HG03159 (cell line): ENCODE results near the gene SFMBT2.
"Not testable (repeated sequence)": the region's sequence is repeated elsewhere in the genome, so short reads cannot be mapped to it uniquely, and the experiment has no call there.

Experiments used
- ATAC-seq: cut with Tn5 transposase; IDR thresholded peaks from one replicate; pipeline ENCODE4 v1.9.1; 2021; ENCODE audit warnings: mild to moderate bottlenecking, moderate library complexity; ENCODE audit not compliant: unreplicated experiment

The SFMBT2 gene

DNA sequence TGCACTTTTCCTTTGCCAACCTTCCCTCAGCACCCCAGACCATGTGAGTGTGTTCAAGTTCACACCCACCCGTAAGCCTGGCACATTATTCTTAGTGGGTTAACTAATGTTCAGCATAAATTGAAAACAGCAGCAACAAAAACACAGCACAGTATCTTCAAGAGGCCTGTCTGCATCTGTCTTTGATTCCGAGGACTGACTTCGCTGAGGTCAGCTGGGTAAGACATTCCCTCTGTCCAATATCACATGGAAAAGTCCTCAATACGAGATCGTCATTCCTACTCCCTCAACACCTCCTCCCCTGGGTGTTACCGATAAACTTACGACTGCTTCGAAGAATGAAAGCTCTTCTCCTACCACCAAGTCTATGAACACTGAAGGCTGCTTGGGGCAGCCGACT lies 218.8 kb downstream of the SFMBT2 start:
- ATAC-seq, result no peak

DNA sequence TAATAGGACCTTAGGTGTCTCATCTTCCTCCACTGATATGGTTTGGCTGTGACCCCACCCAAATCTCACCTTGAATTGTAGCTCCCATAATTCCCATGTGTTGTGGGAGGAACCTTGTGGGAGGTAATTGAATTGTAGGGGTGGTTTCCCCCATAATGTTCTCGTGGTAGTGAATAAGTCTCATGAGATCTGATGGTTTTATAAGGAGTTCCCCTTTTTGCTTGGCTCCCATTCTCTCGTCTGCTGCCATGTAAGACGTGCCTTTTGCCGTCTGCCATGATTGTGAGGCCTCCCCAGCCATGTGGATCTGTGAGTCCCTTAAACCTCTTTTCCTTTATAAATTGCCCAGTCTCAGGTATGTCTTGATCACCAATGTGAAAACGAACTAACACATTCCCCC lies 220.1 kb downstream of the SFMBT2 start:
- ATAC-seq, result not testable (repeated sequence)

DNA sequence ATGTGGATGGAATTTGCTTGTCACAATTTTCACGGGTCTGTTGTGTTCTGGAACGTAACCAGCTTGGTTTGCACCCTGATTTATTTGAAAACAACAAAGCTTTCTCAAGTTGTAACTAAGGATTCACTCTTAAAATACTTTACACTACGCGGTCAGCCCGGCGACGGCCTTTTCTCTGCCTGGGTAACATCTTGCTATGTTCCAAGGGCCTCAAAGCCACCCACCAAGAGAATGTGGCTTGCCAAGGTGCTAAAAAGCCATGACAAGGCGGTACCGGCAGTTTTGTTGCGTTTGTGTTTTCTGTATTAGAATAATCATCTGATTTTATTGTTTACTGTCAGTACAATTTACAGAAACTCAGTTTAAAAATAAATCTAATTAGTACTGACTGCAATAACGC lies 220.9 kb downstream of the SFMBT2 start:
- no peak for ATAC-seq

DNA sequence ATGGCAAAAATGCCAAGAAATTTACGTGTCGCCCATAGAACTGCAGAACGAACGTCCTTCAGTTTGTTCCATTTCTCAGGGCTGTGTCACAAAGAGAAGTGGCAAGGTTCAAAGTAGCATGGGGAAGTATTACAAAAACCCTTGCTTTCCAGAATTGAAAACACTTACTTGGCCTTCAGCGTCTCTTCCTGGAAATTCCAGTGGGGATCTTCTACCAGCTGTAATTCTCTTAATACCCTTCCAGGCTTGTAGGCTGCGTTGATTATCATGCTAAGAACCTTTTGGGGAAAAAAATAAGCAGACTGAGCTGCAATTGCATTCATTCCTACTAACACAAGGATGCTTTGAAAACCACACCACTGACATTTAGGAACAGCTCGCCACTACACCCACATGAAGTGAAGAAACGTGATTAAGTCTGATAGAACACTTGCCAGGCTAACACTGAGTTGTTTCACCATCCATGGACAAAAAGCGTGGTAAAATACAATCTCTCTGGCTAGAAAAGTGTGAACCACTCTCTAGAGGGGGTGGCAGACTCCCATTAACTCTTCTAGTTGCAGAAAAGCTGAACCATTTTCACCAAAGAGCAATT lies 222.3 kb downstream of the SFMBT2 start:
- no peak for ATAC-seq

DNA sequence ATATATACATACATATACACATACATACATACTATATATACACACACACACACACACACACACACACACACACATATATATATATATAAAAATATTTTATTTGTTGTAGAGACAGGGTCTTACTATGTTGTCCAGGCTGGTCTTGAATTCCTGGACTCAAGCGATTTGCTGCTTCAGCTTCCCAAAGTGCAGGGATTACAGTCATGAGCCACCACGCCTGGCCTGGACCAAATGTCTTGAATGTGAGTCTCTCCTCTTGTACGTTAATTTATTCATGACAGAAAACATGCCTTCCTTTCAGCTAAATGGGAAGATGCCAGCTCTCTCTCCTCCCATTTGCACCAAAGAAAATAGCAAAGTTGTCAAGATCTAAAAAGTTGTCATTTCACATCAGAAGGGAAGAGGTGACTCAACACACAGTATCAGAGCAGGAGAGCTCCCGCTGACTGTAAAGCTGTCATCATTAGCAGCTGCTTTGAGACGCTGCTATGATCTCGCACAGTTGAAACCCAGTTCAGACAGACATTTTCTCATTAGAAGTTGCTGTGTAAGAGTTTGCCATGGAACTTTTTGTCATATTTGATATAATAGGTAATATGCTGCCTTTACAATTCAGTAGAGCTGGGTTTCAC lies 224.3 kb downstream of the SFMBT2 start:
- ATAC-seq, result no peak

DNA sequence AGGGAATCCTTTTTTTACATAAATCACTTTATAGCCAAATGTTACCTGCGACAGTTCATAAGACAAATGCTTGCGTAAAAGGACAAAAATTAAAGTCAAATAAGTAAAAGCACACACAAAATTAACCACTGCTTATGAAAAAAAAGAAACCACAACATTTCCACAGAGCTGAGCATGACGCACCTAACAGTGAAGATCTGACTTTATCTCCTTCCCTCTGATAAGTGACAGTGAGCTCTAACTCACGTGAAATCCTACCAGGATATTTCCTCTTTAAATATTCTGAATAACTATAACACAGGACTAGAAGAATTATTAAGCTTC lies 225.5 kb downstream of the SFMBT2 start:
- ATAC-seq, result no peak

DNA sequence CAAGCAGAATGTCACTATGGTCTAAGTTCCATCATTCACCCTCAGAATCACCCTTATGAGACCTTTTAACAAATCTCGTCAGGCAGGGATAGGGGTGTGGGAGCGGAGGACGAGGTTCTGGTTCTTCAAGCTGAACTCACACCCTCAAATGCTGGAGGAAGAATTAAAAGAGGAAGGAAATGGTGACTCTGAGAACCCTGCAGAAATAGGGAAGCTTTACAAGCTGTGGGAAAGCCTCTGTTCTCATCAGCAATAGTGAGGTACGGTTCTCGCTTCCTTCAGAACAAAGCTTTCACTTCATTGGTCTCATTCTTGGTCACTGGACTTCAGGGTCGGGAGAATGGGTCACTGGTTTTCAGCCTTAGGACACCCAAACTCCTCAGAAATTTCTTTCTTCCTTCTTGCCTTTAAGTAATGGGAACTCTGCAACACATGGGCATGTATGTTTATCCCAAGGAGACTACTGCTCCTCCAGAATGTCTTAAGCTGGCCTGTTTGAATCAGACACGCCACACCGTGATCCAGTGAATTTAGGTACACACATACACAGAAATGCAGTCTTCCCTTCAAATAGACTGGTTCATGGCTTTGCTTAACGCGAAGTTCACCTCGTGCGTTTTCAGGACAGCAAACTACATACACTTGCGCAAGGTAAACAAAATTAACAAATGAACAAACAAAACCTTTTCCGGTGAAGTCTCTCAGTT lies 226.0 kb downstream of the SFMBT2 start:
- ATAC-seq, result no peak

DNA sequence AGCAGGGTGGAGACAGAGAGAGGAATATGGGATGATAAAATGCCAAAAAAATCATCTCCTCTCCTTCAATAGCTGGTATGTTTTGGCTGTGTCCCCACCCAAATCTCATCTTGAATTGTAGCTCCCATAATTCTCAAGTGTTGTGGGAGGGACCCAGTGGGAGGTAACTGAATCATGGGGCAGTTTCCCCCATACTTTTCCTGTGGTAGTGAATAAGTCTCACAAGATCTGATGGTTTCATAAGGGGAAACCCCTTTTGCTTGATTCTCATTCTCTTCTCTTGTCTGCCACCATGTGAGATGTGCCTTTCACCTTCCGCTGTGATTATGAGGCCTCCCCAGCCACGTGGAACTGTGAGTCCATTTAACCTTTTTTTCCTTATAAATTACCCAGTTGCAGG lies 226.7 kb downstream of the SFMBT2 start:
- not testable (repeated sequence) for ATAC-seq

DNA sequence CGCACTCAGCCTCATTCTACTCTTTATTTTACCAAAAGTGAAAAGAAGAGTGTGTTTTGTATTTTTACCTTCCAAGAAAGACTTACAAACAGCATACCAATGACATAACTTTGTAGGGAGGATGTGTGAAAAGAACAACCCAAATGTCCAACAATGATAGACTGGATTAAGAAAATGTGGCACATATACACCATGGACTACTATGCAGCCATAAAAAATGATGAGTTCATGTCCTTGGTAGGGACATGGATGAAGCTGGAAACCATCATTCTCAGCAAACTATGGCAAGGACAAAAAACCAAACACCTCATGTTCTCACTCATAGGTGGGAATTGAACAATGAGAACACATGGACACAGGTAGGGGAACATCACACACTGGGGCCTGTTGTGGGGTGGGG lies 228.5 kb downstream of the SFMBT2 start:
- ATAC-seq, result not testable (repeated sequence)

DNA sequence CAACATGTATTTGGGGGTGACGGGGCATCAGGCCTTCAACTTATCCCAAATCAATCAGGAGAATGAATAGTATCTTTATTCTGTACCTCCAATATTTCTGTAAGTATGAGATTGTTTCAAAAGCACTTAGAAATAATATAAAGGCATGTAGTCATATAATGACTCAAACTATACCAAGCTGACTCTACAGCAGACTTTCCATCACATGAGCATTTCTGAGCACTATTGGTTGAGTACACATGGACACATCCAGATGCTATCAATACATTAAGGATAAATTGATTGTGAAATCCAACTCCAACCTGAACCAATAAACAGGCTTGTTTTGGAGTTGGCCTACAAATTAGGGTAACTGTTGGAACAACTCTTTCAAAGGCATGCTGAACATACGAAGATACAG lies 229.4 kb downstream of the SFMBT2 start:
- no peak for ATAC-seq

DNA sequence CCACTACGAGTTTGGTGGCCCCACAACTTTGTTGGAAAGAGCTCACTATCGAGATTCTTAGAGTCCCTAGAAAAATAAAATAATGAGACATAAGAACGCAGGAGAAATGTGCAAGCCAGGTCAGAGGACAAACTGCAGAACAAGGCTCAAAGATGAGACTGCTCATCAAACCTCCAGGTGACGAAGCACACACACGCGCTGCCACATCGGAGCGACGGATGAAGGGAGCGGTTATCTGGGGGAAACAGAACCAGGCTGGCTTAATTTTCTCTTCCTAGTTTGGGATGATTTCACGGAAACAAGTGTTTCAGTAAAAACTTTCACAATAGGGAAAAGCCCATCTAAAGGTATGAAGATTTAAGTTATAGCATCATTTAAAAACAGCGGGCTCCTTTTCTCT lies 231.3 kb downstream of the SFMBT2 start:
- ATAC-seq, result no peak

DNA sequence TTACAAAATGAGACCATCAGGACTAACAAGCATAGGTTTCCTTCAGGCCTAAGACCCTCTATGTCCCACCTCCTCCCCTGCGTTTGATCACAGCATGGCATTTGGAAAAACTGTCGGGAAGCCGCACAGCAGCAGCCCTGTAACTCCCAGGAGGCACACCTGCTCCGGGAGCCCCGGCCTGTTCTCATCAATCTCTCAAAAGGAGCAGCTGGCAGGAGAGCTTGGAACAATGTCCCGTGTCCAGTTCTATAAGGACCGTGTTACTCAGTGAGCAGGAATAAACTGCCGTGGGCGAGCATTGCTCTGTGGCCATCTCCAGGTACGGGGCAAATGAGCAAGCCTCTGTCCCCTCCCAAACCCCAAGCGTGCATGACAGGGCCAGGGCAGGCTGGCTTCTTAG lies 236.9 kb downstream of the SFMBT2 start:
- ATAC-seq, result no peak

DNA sequence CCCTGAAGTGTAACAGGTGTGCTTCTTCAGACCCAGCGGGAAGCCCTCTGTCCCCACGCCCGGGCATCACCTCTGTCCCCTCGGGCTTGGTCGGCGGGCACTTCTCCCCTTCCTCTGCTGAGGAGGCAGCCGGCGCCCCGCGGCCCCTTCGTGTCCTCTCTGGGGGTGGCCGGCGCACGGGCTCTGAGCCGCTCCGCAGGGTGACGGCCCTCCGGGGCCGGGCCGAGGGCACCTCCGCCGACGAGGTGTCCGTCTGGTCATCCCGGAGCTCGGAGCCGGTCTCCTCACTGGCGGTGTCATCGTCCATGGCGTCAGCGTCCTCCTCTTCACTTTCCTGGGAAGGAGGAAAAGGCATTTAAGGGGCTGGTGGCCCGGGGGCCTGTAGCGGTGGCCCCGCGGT lies 239.0 kb downstream of the SFMBT2 start:
- ATAC-seq, result no peak

DNA sequence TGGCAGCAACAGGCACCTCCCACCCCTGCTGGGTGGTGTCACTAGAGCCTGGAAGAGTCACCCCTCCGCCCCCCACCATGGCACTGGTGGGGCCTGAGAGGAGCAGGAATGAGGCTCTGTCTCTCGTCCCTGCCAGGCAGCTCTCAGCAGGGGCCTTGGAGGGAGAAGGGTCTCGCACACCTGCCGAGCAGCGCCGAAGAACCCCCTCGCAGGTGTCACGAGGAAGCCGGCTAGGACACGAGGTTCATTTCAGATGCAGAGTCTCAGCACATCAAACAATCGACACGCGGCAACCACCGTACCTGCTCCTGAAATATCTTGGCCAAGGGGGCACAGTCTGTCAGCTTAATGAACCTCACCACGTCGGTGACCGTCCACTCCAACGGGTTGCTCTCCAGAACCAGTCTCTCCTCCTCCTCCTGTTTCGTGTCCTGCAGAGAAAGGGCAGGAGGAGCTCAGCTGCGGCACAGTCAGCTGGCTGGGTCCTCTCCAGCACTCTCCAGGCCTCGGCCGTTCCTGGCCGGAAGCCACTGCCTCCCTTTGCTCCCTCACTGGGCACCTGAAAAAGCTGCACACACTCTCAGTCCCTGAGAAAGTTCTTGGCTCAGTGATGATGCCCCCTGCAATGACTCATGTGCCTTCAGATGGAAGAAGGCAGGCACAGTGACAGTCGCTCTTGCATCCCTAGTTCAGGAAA lies 240.1 kb downstream of the SFMBT2 start:
- ATAC-seq, result no peak

DNA sequence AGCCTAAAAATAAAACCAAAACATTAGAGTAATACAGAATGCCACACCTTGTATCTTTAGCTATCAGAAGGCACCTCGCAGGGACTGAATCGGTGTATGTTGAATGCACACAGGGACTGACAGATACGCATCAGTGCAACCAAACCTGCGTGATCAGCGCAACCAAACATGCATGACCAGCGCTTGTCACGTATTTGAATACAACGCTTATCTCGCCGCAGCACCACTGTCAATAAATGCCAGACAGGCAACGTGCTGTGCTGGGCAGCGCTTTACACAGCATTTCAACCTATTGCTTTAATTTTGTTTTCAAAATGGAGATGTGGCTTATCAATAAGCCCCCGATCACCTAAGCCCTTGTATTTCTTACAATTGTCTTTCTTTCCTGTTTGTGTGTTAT lies 242.4 kb downstream of the SFMBT2 start:
- no peak for ATAC-seq

DNA sequence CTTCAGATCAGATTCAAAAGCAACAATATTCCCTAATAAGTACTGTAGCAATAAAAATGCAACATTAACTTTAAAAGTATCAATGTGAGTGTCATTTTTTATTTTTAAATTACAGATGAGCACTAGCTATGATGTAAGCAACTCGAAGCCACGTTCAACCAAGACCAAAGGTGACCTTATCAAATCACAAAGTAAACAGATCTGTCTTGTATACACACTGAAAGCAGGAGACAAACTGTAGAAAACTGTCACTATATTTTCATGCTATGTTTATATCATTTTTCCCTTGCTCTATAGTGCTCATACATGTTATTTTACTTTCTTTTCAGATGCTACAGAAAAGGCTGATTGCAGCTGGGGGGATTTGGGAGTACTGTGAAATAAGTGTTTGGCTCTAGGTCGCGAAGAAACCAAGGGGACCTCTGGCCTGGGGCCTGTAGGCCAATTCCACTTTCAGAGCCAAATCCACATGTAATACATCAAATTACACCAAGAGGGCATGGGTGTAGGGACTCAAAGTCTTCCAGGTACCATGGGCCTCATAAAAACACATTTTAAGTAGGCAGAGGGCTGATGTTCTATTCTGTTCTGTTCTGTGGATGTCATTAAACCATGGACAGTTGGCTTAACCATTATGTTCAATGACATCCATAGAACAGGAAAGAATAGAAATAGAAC lies 245.2 kb downstream of the SFMBT2 start:
- no peak for ATAC-seq

DNA sequence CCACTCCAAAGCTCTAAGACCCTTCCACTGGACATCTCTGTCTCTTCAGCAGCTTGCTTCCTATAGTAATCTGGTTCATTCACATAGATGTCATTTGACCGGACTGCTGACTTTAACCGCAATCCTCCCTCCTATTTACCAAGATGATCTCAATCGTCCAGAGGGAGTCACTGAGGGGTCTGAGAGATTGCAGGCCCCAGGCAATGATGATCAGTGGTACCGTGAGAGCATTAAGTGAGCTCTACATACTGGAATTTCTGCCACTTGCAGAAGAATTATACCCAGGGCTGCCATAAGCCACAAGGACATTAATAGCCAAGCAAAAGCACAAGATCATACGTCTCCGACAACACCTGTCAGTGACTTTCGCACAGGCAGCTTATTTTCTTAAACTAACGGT lies 245.9 kb downstream of the SFMBT2 start:
- no peak for ATAC-seq

DNA sequence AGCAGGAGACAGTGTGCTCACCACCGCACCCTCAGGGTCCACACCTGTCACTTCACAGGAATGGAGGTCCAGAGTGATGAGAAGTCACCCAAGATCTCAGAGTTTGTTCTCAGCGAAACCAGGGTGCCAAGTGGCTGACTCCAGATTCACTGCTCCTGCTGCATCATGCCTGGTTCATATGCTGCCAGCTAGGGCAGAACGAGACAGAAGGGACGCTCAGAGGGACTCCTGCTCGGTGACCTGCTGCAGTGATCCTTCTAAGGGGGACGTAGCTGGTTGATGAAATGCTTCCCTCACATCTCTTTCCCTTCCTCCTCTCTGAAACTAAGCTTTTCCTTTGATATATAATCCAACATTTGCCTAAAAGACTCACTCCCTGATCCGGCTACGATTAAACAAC lies 248.5 kb downstream of the SFMBT2 start:
- ATAC-seq, result no peak

DNA sequence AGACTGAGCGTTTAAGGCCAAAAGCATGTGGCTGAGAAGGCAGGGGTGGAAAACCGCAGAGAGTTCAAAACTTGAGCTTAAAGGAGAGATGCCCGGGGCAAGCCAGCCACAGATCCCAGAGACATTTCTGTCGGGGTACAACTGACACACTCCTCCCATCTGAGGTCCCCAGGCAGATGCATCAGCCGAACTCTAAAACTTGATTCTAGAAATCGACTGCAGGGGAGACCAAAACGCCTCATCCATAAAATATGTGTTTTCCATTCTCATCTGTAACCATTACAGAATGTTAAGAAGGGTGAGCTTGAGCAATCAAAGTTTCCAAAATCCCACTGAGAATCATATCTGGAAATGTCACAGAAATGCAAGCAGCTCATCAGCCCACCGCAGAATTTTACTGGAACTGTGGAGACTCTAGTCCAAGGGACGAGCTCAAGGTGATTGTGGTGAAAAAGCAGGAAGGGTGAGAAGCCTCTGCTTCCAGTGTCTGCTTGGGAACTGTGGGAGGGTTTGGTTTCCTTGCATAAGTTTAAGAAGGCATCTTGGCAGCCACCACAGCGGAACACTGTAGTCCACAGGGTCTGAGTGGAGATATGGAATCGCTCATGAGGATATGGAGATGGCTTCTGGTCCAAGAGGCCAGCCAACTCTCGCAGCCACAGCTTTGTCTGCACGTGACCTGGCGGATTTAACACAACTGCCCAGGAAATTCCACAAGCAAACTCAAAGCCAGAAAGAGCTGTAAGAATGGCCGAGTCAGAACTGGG lies 249.2 kb downstream of the SFMBT2 start:
- ATAC-seq, result no peak

DNA sequence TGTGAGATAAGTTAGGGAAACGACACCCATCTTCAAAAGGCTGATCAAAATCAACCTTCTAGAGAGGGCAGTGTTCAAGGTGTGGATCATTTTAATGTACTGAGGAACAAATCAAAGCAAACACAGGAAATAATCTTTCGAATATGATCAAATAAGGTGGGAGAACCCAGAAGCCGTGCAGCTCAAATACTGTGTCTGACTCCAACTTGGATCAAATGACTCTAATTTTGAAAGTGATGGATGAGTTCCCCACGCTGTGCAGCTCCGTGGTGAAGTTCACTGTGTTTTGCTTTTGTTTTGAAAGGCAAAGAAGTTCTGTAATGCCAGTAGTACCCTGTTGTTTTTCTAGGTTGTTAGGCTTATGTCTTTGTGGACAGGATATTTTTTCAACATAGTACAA lies 250.9 kb downstream of the SFMBT2 start:
- no peak for ATAC-seq

DNA sequence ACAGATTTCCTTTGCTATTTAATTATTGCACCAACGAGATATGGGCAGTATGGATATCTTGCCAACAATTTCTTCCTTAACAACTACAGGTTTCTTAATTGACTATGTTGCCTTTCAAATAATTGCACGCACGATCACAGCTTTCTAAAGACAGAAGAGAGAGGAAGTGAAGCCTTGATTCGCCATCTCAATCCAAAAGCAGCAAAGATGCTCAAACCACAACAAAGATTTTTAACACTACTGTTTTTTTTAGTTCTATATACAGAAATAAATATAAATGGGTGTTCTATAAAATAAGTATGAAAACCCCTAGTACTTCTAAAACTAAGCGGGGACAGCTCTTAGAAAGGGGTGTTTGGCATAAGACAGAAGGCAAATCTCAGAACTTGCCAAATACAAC lies 251.3 kb downstream of the SFMBT2 start:
- no peak for ATAC-seq
